GM12878 (cell line): ENCODE measurements around the gene RPL36. TPM values are rescaled to one million over a fixed set of nuclear protein-coding genes. Genes with fewer than 3 reads are reported as not detected.

Experiments
- EP300 ChIP-seq, 2 experiments: fragments of 150-350 bp in 1 of 2; IDR thresholded peaks; 2 replicates each; pipeline ENCODE4 v1.6.1; 2011 to 2012; ENCODE audit warnings: low read depth in 2 of 2, low read length in 2 of 2, borderline replicate concordance in 1 of 2, improper control_type of control experiment in 1 of 2, inconsistent platforms in 1 of 2; ENCODE audit not compliant: control insufficient read depth in 1 of 2
- FOS ChIP-seq: IDR thresholded peaks from 3 replicates; pipeline ENCODE4 v1.6.1; 2011; ENCODE audit warnings: borderline replicate concordance; ENCODE audit not compliant: insufficient read length; ENCODE audit errors: extremely low read depth
- HCFC1 ChIP-seq: fragments of 150-350 bp; IDR thresholded peaks from 2 replicates; pipeline ENCODE4 v1.6.1; 2014; ENCODE audit warnings: low read length
- IRF4 ChIP-seq: IDR thresholded peaks from 2 replicates; pipeline ENCODE4 v1.6.1; 2011; ENCODE audit warnings: low read depth, low read length
- IRF5 ChIP-seq: fragments of 450-650 bp; IDR thresholded peaks from 2 replicates; pipeline ENCODE4 v1.6.1; 2017; ENCODE audit warnings: borderline replicate concordance
- MLLT1 ChIP-seq: fragments of 450-650 bp; IDR thresholded peaks from 2 replicates; pipeline ENCODE4 v1.6.1; 2016; ENCODE audit warnings: mild to moderate bottlenecking
- MTA3 ChIP-seq: IDR thresholded peaks from 2 replicates; pipeline ENCODE4 v1.6.1; 2012; ENCODE audit warnings: low read length, inconsistent platforms, borderline replicate concordance
- NFYA ChIP-seq: IDR thresholded peaks from 2 replicates; pipeline ENCODE4 v1.6.1; 2011; ENCODE audit warnings: low read depth, mild to moderate bottlenecking, low read length, improper control_type of control experiment, borderline replicate concordance
- PBX3 ChIP-seq: IDR thresholded peaks from 2 replicates; pipeline ENCODE4 v1.6.1; 2011; ENCODE audit warnings: mild to moderate bottlenecking, low read depth, low read length, moderate library complexity; ENCODE audit not compliant: insufficient replicate concordance
- RELA ChIP-seq: fragments of 450-650 bp; IDR thresholded peaks from 2 replicates; pipeline ENCODE4 v1.8.0; 2014; ENCODE audit warnings: borderline replicate concordance; ENCODE audit not compliant: partially characterized antibody
- USF2 ChIP-seq: IDR thresholded peaks from 2 replicates; pipeline ENCODE4 v1.6.1; 2011; ENCODE audit warnings: low read depth, low read length, improper control_type of control experiment, borderline replicate concordance
- ZBTB4 ChIP-seq: fragments of 450-650 bp; formaldehyde crosslinking; IDR thresholded peaks from 2 replicates; pipeline ENCODE4 v1.4.0; 2022; ENCODE audit warnings: mild to moderate bottlenecking, moderate library complexity
- ZBTB40 ChIP-seq: fragments of 450-650 bp; IDR thresholded peaks from 2 replicates; pipeline ENCODE4 v1.6.1; 2016; ENCODE audit warnings: mild to moderate bottlenecking, moderate library complexity, borderline replicate concordance
- polyA plus RNA-seq, 11 experiments: library from polyadenylated mRNA; depleted of rRNA in 4 of 11; unstranded in 6 of 11; stranded (reverse) in 5 of 11; fragments of >200 nt; fragmentation: Nextera tagmentation in 4 of 11; fragmentation: Illumina TruSeq in 1 of 11; extraction: Ambion mirVana in 4 of 11; extraction: Trizol in 1 of 11; gene quantifications; 1 replicate in 1 of 11; 2 replicates in 10 of 11; pipeline versions ENCODE4 v1.2.1 to v1.2.3, GENCODE V29; 2011 to 2016; ENCODE audit warnings: inconsistent platforms in 2 of 11, missing spikeins in 2 of 11, low read depth in 1 of 11
- total RNA-seq, 4 experiments: library from RNA; depleted of rRNA in 3 of 4; stranded (reverse); fragments of >200 nt in 3 of 4; fragmentation: Illumina TruSeq in 1 of 4; extraction: Trizol in 1 of 4; gene quantifications; 2 replicates each; pipeline versions ENCODE4 v1.2.1 to v1.2.3, GENCODE V29; 2013 to 2021

RPL36 gene
- total and polyA plus RNA-seq, 10 of the 15 experiments (the other 5 are each of a cell fraction or from before 2014, with no cell fraction given): 374 to 4,942 (median 2,053) TPM

GRCh38 chr19:5687360-5688198, 2.5 kb upstream of the RPL36 start (continued):
- no peak for TF ChIP-seq PBX3
- no peak for TF ChIP-seq HCFC1
- TF ChIP-seq ZBTB40: no peak
- TF ChIP-seq ZBTB4 (CRISPR knock-in tag): no peak
- TF ChIP-seq MLLT1: 0 out of 2 replicates have a peak, but pooled peaks have one; percentile 23
- TF ChIP-seq NFYA: no peak
- TF ChIP-seq USF2: no peak
- TF ChIP-seq FOS: no peak
- no peak for TF ChIP-seq MTA3
- no peak for TF ChIP-seq RELA
- TF ChIP-seq EP300 (IDR thresholded peaks at IDR 0.05; ENCODE audit: borderline replicate concordance in 1 of 2, control insufficient read depth in 1 of 2, low read depth in 2 of 2, low read length in 2 of 2): no peak
- TF ChIP-seq IRF4: no peak
- no peak for TF ChIP-seq IRF5
